Uterus (tissue), 2 donors: Measurements from ENCODE around the gene SMPX.

ENCODE experiments used
- POLR2A ChIP-seq, 2 donors: fragments of 450-650 bp; IDR thresholded peaks; one replicate each; pipeline ENCODE4 v1.6.1; 2016; ENCODE audit warnings: antibody characterized with exemption in 2 of 2, mild to moderate bottlenecking in 1 of 2, moderate library complexity in 1 of 2
- TF ChIP-seq, protein P1 (sequence below), 4 experiments: fragments of 200-600 bp in 2 of 4; fragments of 450-650 bp in 2 of 4; sonication (generic) in 2 of 4; IDR thresholded peaks; one replicate each; pipeline ENCODE4 v1.5.1; 2016 to 2019; ENCODE audit warnings: antibody characterized with exemption in 4 of 4, mild to moderate bottlenecking in 2 of 4, moderate library complexity in 1 of 4

DNA sequence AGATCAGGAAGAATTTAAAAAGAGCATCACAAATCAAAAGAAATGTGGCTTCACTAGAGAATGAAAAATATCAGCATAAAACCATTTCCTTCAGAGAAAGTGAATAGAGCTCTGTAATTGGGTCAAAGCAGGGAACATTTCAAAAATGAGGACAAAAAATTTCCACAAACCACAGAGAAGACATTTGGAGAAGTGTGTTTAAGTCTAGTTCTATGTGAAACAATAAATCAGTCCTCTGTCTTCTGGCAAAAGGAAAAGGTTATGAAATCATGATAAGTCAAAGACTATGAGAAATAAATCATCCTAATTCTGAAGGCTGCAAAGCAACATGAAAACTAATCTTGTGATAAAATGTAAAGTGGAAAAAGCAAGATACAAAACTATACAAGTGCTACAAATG, 27.9 kb downstream of the SMPX start:
- TF ChIP-seq, protein P1, sequence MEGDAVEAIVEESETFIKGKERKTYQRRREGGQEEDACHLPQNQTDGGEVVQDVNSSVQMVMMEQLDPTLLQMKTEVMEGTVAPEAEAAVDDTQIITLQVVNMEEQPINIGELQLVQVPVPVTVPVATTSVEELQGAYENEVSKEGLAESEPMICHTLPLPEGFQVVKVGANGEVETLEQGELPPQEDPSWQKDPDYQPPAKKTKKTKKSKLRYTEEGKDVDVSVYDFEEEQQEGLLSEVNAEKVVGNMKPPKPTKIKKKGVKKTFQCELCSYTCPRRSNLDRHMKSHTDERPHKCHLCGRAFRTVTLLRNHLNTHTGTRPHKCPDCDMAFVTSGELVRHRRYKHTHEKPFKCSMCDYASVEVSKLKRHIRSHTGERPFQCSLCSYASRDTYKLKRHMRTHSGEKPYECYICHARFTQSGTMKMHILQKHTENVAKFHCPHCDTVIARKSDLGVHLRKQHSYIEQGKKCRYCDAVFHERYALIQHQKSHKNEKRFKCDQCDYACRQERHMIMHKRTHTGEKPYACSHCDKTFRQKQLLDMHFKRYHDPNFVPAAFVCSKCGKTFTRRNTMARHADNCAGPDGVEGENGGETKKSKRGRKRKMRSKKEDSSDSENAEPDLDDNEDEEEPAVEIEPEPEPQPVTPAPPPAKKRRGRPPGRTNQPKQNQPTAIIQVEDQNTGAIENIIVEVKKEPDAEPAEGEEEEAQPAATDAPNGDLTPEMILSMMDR (IDR thresholded peaks at IDR 0.05), result no peak
- no peak for TF ChIP-seq POLR2A (IDR thresholded peaks at IDR 0.05)
